AG04449 (cell line): ENCODE data around the gene TMEM184B.
A peak's percentile ranks its signal among the peaks of the same experiment; 100 is the strongest.

Experiments
- CTCF ChIA-PET: fragments of 350-600 bp; formaldehyde crosslinking; extraction: SDS; loops from one replicate; lab custom pipeline; 2021; ENCODE audit warnings: antibody characterized with exemption; lab: Yijun Ruan, JAX
- POLR2A ChIA-PET: fragments of 400-600, 350-600 bp; formaldehyde crosslinking; extraction: SDS; loops from one replicate; lab custom pipeline; 2020; ENCODE audit warnings: antibody characterized with exemption, inconsistent platforms; lab: Yijun Ruan, JAX
- DNase-seq: peaks from one replicate; pipeline ENCODE4 v3.0.0-alpha.2; 2010; ENCODE audit warnings: low read depth, low spot score
- H3K4me3 ChIP-seq: 2 replicates; pipeline ENCODE4 v1.5.1; 2011; ENCODE audit warnings: low read depth, mild to moderate bottlenecking, control low read depth, low read length
- TF ChIP-seq, protein P1 (sequence below): IDR thresholded peaks from one replicate; pipeline ENCODE4 v1.5.1; 2011; ENCODE audit warnings: mild to moderate bottlenecking, moderate library complexity, low read length, control low read depth, inconsistent platforms; ENCODE audit not compliant: insufficient read depth; ENCODE audit errors: missing control alignments

Gene TMEM184B

DNA sequence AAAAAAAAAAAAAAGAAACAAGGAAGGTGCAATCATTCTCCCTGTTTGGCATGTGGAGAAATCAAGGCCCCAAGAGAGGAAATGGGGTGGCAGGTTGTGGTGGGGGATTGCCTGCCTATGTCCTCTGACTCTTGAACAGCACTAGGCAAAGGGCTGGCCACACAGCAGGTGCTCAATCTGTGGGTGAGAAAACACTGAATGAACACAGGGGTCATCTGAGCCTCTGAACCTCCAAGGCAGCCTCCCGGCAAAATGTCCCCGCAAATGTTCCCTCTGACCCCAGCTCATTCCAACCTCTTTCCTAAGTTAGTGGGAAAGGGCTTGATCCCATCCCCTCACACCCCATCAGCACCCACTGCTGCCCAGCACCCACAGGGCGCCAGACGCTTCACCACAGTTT is 95.8 kb downstream of the TMEM184B start:
- DNase-seq = no peak
- TF ChIP-seq, protein P1, sequence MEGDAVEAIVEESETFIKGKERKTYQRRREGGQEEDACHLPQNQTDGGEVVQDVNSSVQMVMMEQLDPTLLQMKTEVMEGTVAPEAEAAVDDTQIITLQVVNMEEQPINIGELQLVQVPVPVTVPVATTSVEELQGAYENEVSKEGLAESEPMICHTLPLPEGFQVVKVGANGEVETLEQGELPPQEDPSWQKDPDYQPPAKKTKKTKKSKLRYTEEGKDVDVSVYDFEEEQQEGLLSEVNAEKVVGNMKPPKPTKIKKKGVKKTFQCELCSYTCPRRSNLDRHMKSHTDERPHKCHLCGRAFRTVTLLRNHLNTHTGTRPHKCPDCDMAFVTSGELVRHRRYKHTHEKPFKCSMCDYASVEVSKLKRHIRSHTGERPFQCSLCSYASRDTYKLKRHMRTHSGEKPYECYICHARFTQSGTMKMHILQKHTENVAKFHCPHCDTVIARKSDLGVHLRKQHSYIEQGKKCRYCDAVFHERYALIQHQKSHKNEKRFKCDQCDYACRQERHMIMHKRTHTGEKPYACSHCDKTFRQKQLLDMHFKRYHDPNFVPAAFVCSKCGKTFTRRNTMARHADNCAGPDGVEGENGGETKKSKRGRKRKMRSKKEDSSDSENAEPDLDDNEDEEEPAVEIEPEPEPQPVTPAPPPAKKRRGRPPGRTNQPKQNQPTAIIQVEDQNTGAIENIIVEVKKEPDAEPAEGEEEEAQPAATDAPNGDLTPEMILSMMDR = no peak
- POLR2A ChIA-PET = no interaction called here
- no peak overlapping the region for H3K4me3 ChIP-seq
- CTCF ChIA-PET = interaction anchor here (1.0 to 2.3 kb wide), 2 partner anchors 62 kb away, joined by 3 to 9 read pairs; no protein-coding TSS in a partner anchor

DNA sequence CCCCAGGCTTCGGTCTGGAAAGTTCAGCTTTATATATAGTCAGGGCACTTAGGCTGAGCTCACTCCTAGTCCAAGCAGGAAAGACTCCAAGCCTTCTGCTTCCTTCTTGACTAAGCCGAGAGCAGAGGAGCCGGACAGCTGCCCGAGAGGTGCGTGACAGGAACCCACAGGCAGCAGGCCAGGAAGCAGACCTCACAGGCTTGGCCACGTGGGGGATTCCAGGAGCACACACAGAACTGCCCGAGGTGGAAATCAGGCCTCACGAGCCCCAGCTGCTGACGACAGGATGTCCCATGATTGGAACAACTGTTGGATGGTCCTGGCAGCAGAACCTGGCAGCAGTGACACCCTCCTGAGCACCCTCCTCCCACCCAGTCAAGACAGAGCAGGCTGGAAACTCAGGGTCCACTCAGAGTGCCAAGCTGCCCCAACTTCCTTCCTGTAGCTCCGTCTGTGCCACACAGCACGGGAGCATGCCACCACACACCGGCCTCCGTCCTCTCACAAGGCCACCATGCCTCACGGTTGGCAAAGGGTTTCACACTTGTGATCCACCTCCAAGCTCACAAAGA is 96.6 kb downstream of the TMEM184B start:
- TF ChIP-seq, protein P1 = no peak
- DNase-seq = peak; percentile 41

DNA sequence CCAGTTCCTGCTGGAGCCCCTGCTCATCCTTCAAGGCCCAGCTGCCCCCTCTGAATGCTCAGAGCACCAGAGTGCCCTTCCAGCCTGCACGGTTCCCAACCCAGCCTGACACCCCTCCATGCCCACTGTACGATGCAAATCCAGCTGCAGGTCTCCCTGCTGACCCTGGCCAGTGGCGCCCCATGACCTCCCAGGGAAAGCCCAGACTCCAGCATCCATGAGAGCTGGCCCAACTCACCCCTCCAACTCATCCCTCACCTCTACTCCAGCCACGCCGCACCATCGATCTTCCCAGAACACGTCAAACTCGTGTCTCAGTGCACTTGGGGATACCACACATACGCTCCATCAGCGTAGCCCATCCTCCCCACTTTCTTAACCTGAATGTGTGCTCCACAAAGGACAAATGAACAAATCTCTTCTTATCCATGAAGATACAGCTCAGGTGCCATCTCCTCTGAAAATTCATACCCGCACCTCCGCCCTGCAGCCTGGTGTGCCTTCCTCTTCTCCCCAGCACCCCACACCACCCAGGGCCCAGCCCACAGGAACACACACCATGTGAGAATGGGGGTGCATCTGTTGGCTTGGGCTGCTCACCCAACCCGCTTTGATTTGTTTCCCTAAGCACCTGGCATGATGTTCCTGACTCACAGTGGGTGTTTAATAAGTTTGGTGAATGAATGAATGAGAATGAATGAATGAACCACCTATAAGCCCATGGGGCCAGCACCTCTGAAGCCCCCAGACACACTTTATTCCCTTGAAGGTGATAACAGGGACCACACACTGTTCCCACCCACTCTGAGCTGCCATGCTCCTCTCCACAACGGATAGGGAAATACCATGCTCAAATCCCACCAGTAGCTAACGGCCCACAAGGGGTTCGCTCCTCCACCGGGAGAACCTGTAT is 97.3 kb downstream of the TMEM184B start:
- POLR2A ChIA-PET = no interaction called here
- DNase-seq = no peak
- TF ChIP-seq, protein P1 = no peak
- CTCF ChIA-PET = interaction anchor here (1.6 to 2.3 kb wide), 2 partner anchors 61 to 78 kb away, joined by 4 to 9 read pairs; no protein-coding TSS in a partner anchor
- no peak overlapping the region for H3K4me3 ChIP-seq

More for the DNA sequence above, 96.6 kb downstream of the TMEM184B start:
- no peak overlapping the region for H3K4me3 ChIP-seq
- CTCF ChIA-PET = interaction anchor here (1.6 to 2.3 kb wide), 2 partner anchors 62 to 79 kb away, joined by 4 to 9 read pairs; no protein-coding TSS in a partner anchor
- POLR2A ChIA-PET = no interaction called here

- no peak overlapping the region for H3K4me3 ChIP-seq
- CTCF ChIA-PET = no interaction called here
- TF ChIP-seq, protein P1 = no peak
- POLR2A ChIA-PET = no interaction called here
- DNase-seq = no peak
Measured at GRCh38 chr22:38174626-38175025, 98.2 kb downstream of the TMEM184B start.

DNA sequence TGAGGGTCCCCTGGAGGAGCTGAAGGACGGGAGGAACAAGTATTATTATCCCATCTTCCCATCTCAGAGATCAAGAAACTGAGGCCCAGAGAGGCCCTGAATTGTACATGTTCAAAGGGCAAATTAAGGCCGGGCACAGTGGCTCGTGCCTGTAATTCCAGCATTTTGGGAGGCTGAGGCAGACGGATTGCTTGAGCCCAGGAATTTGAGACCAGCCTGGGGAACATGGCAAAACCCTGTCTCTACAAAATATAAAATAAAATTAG is 99.2 kb downstream of the TMEM184B start:
- CTCF ChIA-PET = no interaction called here
- no peak for DNase-seq
- TF ChIP-seq, protein P1 = no peak
- POLR2A ChIA-PET = no interaction called here
- no peak overlapping the region for H3K4me3 ChIP-seq
